GM19025 (cell line): ENCODE results near the gene HOXC9.

Experiments used
- ATAC-seq: cut with Tn5 transposase; IDR thresholded peaks from one replicate; pipeline ENCODE4 v1.9.1; 2021; ENCODE audit warnings: mild to moderate bottlenecking, low read depth, moderate library complexity; ENCODE audit not compliant: unreplicated experiment

The HOXC9 gene

DNA sequence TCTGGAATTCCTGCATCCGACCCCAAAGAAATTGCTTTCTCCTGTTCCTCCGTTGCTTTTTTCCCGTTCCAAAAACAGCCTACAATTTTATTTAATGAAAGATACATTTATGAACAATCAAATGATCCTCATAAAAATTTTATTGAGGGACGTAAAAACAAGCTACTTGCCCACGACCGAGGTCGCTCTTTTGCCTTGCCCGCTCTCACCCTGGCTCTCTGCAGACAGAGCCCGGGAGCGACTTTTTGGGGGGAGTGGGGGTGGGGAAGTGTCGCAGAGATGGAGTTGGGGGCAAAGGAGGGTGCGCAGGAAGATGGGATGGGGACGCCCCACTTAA is 1.1 kb upstream of the HOXC9 start:
- ATAC-seq: no peak

- ATAC-seq: no peak
These were observed 324 bp upstream of the HOXC9 start for GRCh38 chr12:53999559-54000115.

DNA sequence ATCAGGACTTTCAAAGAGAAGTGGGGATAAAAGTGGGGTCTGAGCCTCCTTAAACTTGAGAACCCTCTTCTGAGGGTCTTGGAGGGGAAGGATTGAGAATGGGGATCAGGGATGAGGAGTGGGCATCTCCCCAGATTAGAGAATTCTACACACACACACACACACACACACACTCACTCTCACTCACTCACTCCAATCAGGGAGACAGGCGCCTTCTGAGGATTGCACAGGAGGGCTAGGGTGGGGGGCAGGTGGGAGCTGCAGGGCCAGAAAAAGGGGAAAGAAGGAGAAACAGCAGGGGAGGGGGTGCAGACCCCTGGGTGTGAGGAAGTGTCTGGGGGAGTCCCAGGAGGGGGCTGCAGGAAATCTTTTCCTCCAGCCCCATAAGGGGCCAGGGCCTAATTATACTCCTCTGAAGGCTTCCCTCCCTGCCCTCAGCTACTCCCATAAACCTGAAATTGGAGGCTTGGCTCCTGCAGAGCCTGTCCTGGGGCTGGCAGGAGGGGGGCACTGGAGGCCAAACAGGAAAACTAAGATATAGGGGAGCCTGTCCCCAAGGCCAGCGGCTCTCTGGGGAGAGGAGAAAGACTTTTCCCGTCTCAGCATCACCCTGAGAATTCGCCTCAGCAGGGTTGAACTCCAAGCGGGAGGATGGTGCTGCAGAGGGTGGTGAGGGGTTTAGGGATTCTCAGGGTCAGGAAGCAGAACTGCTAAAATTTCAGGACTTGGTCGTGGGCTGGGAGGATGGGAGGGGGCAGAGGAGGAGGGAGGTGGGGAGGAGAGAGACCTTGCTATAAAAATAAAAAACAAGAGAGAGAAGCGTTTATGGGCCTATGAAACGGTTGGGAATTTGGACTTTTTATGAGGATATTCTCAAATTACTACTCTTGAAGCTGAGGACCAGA is 1.6 kb downstream of the HOXC9 start:
- ATAC-seq: no peak

- no peak for ATAC-seq
These were observed 2.4 kb downstream of the HOXC9 start for GRCh38 chr12:54002278-54002914.

- ATAC-seq: no peak
These were observed 3.0 kb downstream of the HOXC9 start for GRCh38 chr12:54002915-54003389.

DNA sequence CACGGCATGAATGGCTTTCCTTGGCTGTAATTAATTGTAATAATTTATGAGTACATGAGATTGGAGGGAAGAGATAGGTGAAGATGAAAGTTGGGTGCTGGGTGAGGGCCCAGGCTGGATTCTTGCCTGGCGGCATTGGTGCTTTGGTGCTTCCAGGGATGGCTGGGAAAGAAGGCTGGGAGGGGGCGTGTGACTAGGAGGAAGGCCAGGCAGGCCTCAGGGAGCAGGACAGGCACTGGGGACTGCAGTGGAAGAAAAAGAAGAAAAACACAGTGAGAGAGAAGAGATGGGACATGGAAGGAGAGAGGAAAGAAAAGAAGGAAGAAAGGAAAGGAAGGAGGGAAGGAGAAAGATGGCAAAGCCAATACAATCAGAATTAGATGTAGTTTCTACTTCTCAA is 3.7 kb downstream of the HOXC9 start:
- ATAC-seq: no peak

DNA sequence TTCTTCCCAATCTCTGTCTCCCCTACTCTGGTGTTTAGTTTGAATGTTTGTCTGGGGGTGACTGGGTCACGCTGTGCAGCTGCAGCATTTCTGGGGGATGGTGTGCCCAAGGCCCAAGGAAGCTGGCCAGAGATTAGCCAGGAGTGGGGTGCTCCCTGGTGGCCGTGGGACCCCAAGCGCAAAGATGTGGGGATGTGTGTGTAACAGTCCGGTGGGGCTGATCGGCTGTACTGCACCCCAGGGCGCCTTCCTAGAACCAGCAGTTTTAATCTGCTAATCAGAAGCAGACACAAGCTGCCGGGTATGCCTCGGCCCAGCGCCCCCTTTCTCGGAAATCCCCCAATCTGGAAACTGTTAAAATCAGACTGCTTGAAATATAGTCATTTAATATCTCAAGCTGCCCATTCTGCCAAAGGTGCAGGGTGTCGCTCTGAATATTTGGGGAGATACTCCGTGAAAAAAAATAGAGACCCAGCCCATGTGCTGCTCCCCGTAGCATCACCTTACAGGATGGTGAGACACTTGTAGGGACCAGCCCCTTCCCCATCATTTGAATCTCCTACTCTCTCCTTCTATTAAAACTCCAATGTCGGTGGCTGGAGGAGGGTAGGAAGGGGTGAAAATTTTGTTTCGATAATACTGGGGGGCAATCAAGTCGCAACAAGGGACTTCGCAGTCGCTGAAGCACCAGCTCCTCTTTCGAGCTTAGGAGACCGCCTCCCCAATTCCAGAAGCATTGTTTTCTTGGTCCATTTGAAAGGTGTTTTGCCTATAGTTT is 4.3 kb downstream of the HOXC9 start:
- ATAC-seq: no peak

DNA sequence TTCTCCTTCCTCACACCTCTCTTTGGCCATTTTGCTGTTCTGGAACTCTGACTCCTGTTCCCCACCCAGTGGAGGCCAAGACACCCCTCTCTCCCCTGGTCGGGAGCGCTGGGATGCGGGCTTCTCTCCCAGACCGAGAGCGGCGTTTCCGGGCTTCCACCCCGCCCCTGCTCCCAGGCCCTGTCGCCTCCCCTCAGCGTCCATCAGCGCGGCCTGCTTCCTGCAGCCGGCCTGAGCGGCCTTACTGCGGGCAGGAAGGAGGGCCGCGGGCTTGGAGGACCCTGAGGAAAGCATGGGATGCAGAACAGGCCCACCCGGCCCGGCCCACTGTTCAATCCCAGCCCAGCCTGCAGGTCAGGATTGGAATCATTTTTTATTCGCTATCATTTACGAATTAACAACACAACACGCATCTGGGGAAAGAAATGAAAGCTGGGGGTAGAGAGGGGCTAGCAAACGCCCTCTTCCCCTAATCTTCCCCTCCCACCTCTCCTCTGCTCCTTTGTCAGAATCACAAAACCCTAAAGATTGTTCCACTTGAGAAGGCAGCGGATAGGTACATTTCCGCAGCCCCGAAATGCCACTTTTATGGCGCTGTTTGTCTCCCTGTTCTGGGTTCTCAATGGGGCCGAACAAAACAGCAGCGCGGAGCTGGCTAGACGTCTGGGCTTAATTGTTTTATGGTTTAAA is 5.0 kb downstream of the HOXC9 start:
- no peak for ATAC-seq

DNA sequence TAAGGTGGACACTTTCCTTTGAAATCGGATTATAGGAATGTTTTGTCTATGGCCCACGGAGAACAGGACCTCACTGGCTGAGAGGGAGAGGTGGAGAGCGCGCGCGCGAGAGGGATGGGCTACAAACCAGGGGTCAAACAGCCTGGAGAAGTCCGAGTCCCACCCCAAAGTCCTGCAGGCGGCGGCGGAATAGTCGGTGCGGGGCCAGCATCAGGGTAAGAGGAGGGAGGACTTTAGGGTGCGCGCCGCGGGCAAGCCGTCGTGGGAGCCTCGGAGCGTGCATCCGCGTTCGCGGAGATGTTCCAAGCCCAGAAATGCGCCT is 5.5 kb downstream of the HOXC9 start:
- ATAC-seq: no peak

GRCh38 chr12:54005853-54006558 is 6.0 kb downstream of the HOXC9 start:
- ATAC-seq: no peak

- no peak for ATAC-seq
These were observed 6.7 kb downstream of the HOXC9 start for GRCh38 chr12:54006559-54007220.

DNA sequence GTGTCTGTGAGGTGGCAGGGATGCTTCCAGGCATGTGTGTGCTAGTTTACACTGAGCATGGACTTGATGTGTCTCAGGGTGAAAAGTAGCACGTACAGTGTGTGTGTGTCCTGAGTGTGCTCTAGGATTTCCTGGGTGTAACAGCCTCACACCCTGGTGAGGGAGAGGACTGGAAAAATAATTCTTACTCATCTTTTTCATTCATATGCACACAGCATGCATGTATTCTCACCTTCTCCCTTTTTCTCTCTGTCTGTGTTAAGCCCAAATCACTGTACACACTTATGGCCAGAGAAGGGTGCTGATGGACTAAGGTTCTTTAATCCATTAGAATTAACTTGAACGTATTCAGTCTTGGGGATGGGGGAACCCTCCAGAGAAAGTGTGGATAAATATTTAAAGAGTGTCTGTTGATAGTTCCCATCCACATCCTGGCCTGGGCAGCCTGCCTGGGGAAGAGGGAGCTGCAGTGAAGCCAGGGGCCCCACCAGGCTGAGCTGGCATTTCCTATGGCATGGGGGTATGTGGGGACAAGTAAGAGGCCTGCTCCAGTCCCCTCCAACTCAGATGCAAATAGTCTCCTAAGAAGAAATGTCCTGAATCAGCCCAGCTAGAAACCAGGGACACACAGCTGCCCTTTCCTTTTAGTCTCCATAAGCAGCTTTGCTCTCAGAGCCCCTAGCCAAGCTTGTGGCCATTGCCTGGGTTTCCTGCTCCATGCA is 7.7 kb downstream of the HOXC9 start:
- no peak for ATAC-seq

GRCh38 chr12:54008260-54008552 is 8.2 kb downstream of the HOXC9 start:
- no peak for ATAC-seq

- ATAC-seq: no peak
These were observed 9.5 kb downstream of the HOXC9 start for GRCh38 chr12:54009171-54010052.

- no peak for ATAC-seq
These were observed 10.4 kb downstream of the HOXC9 start for GRCh38 chr12:54010053-54010971.

GRCh38 chr12:54010972-54011664 is 11.2 kb downstream of the HOXC9 start:
- ATAC-seq: no peak
